ENCODE data around the gene MAST4.

The MAST4 gene

GRCh38 chr5:66923457-66923856 lies 327.3 kb downstream of the MAST4 start:
- no peak for DNase-seq

DNA sequence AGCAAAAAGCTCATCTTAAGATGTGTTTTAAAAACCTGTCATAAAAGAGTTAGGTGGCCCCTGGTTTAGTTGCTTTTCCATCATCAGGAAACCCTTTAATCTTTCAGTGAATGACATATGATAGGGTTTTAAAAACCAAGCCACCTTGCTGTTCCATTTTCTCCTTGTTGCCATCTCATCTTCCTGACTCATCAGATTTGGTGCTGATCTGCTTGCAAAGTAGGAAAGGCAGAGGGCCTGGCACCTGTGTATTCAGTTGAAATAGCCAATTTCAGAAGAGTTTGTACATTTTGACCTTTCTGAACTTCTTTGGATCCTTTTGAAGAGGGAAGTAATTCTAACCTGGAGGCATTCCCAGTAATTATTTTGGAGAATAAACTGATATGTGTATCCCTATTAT lies 327.7 kb downstream of the MAST4 start:
- no peak for DNase-seq

DNA sequence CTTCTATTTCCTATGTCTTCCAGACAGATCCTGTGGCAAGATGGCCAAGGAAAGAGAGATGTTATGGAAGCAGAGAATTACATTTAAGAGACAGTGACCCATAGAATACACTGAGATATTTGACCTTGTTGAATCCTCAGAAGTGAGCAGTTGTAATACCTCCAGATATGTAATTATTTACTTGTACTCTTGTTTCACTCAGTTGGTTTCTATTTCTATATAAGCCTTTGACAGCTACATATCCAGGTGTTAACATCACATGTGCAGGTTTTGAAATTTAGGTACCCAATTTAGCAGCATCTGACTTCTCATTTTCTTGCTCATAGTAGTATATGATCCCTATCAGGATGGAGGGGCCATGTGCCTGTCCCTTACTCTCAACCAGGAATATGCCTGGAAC lies 330.9 kb downstream of the MAST4 start:
- no peak for DNase-seq

DNA sequence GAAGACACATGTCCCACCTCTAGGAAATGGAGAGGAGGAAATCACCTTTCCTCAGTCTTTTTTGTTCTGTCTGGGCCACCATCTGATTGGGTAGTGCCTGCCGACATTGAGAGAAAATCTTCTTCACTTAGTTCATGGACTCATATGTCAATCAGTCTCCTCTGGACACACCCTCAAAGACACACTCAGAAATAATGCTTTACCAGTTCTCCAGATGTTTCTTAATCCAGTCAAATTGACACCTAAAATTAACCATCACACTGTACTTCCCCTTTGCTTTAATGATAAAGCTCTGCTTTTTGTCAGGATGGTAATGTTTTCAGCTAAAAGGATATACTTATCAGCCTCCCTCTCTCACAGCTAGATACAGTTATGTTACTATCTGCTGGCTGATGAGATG lies 333.1 kb downstream of the MAST4 start:
- no peak for DNase-seq

- DNase-seq: no peak
These were observed 333.8 kb downstream of the MAST4 start for GRCh38 chr5:66929995-66930394.

DNA sequence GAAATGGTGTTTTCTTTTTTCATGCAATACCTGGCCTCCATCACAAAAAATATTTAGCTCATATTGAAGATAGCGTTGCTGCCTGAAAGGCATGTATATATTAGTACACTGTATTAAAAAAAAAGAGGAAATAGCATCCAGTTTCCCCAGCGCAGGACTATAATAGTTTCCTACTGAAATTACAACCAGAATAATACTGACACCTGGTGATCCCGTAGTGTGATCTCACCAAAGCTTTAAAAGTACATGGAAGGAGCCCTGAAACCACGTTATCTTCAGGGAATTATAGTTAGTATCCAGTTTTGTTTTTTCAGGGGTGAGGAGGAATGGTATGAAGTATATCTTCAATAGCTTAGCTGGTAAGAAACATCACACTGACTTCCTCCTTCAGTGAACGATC lies 335.5 kb downstream of the MAST4 start:
- no peak for DNase-seq

DNA sequence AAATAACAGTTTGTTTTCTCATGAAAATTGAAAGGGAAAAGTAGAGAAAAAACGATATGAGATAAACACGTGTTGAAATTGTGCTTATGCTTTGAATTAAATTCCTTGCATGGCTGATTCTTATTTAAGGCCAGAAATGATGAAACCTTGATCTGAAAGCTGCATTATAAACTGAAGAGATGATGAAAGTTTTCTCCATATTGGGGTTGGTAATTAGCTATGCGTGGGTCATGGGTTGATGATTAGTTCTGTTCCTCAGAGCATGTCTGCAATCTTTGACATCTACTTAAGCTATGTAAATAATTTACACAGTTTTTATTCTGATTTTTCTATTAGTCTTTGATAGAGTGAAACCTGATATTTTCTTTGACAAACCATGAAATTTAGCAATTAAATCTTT lies 336.3 kb downstream of the MAST4 start:
- DNase-seq: no peak

DNA sequence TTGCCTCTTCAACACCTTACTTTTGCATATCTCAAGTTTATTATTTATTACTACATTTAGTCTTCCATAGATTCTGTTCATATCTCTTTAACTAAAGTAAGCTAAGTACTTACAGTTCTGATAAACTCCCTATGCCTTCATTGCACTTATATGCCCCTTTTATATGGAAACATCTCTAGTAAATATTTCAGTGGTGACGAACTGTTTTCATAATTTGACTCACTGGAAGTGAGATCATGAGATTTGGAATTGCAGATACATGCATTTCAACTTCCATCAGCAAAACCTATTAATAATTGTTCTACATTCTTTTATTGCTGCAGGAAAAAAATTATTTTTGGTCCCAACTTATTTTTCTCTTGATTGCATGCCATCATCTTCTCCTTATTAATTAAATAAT lies 336.9 kb downstream of the MAST4 start:
- no peak for DNase-seq

- no peak for DNase-seq
These were observed 342.9 kb downstream of the MAST4 start for GRCh38 chr5:66939094-66939493.

GRCh38 chr5:66945389-66946349 lies 349.5 kb downstream of the MAST4 start:
- DNase-seq: no peak

DNA sequence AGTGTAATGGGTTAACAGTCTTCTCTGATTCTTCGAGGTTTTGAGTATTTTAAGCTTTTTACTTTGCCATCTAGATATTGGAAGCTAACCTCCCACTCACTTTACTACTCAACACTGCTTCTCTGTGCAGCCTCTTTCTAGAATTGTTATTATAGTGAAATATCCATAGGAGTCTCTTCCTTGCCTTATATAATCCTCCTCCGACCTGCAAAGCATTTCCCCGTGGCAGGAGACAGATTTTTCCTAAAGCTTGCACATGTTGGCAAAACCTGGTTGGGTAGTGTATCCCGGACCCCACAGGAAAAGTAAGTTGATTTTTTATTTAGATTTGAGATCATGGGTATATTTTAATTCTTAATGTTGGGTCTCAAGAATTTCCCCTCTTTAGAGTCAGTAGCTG lies 351.3 kb downstream of the MAST4 start:
- no peak for DNase-seq

DNA sequence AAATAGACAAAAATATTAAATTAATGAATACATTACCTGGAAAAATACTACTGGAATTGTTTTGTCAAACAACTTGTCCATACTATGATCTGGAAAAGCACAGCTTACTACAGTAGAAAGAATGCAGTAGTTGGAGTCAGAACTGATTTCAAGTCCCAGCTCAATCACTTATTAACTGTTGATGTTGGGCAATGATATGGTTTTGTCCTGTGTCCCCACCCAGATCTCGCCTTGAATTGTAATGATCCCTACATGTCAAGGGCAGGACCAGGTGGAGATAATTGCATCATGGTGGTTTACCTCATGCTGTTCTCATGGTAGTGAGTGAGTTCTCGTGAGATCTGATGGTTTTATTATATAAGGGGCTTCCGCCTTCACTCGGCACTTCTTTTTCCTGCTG lies 352.9 kb downstream of the MAST4 start:
- DNase-seq: no peak

DNA sequence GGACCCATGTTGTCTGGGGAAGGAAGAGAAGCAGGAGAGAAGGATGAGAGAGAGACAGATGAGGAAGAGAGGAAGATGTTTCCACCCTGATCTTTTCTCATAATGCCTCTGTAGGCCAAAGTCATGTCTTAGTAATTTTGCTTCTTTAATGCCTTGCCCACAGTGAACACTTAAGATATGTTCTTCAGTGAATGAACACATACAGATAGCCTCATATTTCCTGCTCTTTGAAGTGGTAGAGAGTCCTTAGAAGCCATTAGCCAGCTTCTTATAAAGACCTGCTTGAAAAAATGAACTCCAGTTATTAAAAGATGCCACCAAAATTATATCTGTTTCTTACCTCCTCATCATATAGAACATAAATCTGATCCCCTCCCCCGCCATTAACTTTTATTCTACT lies 356.0 kb downstream of the MAST4 start:
- no peak for DNase-seq

GRCh38 chr5:66956439-66956838 lies 360.2 kb downstream of the MAST4 start:
- no peak for DNase-seq

GRCh38 chr5:66958201-66958979 lies 362.2 kb downstream of the MAST4 start:
- no peak for DNase-seq

DNA sequence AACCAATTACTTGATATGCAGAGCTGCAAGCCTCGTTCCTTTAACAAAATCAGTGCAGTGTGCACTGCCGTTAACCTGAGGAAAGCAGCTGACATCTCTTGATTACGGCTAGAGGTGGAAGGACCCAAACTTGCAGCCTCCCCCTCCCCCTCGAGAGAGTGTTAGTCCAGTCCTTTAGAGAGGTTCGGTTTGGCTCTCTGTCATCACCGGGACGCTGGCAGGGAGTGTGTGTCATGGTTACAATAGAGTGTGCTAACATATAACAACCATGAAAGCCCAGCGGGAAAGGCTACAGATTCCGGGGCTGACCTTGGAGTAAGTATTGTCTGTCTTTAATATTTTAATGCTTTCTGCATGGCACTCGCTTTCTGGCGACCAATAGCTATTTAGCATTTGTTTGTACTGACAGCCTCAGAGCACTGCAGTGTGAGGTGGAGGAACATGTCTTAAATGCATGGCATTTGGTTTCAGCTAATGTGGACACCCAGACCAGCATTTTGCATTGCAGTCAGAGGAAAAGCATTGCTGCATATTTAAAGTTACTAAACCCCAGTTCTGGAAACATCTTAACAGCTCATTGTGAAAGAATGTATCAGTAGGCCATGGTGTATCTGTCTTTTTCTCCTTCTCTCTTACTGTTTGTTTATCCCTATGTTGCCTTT lies 362.9 kb downstream of the MAST4 start:
- DNase-seq: no peak

- no peak for DNase-seq
These were observed 363.5 kb downstream of the MAST4 start for GRCh38 chr5:66959653-66960052.

- DNase-seq: no peak
These were observed 364.4 kb downstream of the MAST4 start for GRCh38 chr5:66960369-66961137.

GRCh38 chr5:66963559-66963971 lies 367.4 kb downstream of the MAST4 start:
- no peak for DNase-seq

GRCh38 chr5:66966439-66966838 lies 370.2 kb downstream of the MAST4 start:
- DNase-seq: no peak

DNA sequence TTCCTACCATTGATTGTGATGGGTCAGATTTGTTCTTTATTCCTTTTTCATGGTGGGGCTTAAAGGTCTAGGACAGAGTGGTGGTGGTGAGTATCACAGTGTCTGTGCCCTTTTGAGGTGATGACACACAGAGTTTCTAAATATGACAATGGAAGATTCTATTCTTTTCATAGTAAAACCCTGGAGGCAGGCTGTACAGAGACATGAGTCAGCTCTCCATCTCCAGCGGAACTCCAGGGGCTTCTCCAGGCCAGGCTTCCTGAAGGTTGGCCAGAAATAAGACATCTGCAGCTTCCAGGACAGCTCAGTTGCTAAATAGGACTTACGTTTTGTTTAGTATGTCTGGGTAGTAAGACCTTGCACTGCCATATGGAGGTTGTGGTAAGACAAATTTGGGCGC lies 370.9 kb downstream of the MAST4 start:
- DNase-seq: no peak

DNA sequence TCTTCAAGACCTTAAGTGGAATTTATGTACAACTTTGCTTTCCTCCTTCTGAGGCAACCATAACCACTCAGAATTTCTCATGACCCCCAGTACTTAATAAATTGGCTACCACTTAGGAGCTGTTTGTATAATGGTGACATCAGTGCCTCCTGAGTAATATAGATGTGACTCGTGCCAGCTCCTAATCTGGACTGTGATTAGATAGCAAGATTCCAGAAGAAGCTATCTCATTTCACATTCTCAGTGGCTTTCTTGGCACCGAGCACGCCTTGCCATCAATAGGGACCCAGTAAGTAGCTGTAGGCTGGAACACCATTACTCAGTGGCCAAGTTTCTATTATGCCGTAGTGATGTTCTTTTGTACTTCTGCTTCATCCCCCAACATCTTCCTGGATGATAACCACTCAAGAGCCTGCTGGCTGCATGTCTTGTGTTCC lies 371.7 kb downstream of the MAST4 start:
- DNase-seq: no peak

GRCh38 chr5:66969484-66969883 lies 373.3 kb downstream of the MAST4 start:
- DNase-seq: no peak

Measured in Kasumi-1 (cell line).